Measurements from ENCODE around the gene ETNK2.

- TF ChIP-seq POLR2AphosphoS5 (IDR thresholded peaks at IDR 0.05) (no peak), POLR2A (IDR thresholded peaks at IDR 0.05) (no peak)
Measured at GRCh38 chr1:204154568-204155255, 2.9 kb upstream of the ETNK2 start.

All from sigmoid colon (tissue), 4 donors.